Neural cell (in vitro differentiated cells): Measurements from ENCODE around the gene UBXN6. TPM values are rescaled to one million over a fixed set of nuclear protein-coding genes. Genes with fewer than 3 reads are reported as not detected.

Source experiments
- H2AFZ ChIP-seq: fragments of 200-600, 300-800 bp; sonication (generic), shearing (Covaris generic); 2 replicates; pipeline ENCODE4 v1.6.0; 2014; ENCODE audit warnings: low read depth, mild to moderate bottlenecking, antibody characterized with exemption, low read length, moderate library complexity
- H3F3A ChIP-seq: fragments of 200-600 bp; shearing (Covaris generic); 2 replicates; pipeline ENCODE4 v1.6.1; 2016; ENCODE audit warnings: mild to moderate bottlenecking, moderate library complexity, mixed read lengths, antibody characterized with exemption, low read length; ENCODE audit not compliant: insufficient read depth, poor library complexity, severe bottlenecking
- H3K27ac ChIP-seq: fragments of 200-600, 300-800 bp; sonication (generic), shearing (Covaris generic); 2 replicates; pipeline ENCODE4 v1.5.1; 2014; ENCODE audit warnings: mild to moderate bottlenecking, low read length, moderate library complexity
- H3K27me3 ChIP-seq: fragments of 300-800, 200-600 bp; sonication (generic), shearing (Covaris generic); 2 replicates; pipeline ENCODE4 v1.6.0; 2014; ENCODE audit warnings: mild to moderate bottlenecking, low read depth, low read length, moderate library complexity; ENCODE audit not compliant: insufficient read depth
- H3K36me3 ChIP-seq: fragments of 300-800, 200-600 bp; sonication (generic), shearing (Covaris generic); 2 replicates; pipeline ENCODE4 v1.5.1; 2014; ENCODE audit warnings: mild to moderate bottlenecking, antibody characterized with exemption, low read length, moderate library complexity; ENCODE audit not compliant: insufficient read depth
- H3K4me2 ChIP-seq: fragments of 300-800, 200-600 bp; sonication (generic), shearing (Covaris generic); 2 replicates; pipeline ENCODE4 v1.6.0; 2014; ENCODE audit warnings: mild to moderate bottlenecking, low read length
- H3K4me3 ChIP-seq: fragments of 300-800, 200-600 bp; sonication (generic), shearing (Covaris generic); 2 replicates; pipeline ENCODE4 v1.5.1; 2014; ENCODE audit warnings: mild to moderate bottlenecking, low read length, moderate library complexity
- H3K79me2 ChIP-seq: fragments of 200-600 bp; shearing (Covaris generic); replicated peaks from 2 replicates; pipeline ENCODE4 v1.6.0; 2014; ENCODE audit warnings: mild to moderate bottlenecking, low read length, moderate library complexity; ENCODE audit not compliant: insufficient read depth
- H3K9ac ChIP-seq: fragments of 300-800, 200-600 bp; sonication (generic), shearing (Covaris generic); 2 replicates; pipeline ENCODE4 v1.6.1; 2016; ENCODE audit warnings: mild to moderate bottlenecking, low read length, mixed read lengths
- H3K9me2 ChIP-seq: fragments of 200-600 bp; shearing (Covaris generic); 2 replicates; pipeline ENCODE4 v1.6.1; 2016; ENCODE audit warnings: mild to moderate bottlenecking, low read length, mixed read lengths; ENCODE audit not compliant: insufficient read depth
- H3K9me3 ChIP-seq: fragments of 200-600, 300-800 bp; sonication (generic), shearing (Covaris generic); 2 replicates; pipeline ENCODE4 v1.6.1; 2016; ENCODE audit warnings: mild to moderate bottlenecking, mixed run types, low read length, moderate library complexity, mixed read lengths
- H4K20me1 ChIP-seq: fragments of 200-600 bp; shearing (Covaris generic); 2 replicates; pipeline ENCODE4 v1.6.1; 2016; ENCODE audit warnings: mild to moderate bottlenecking, mixed run types; ENCODE audit not compliant: insufficient read depth
- CTCF ChIP-seq: fragments of 450-650 bp; IDR thresholded peaks from 2 replicates; pipeline ENCODE4 v1.5.1; 2014; ENCODE audit warnings: antibody characterized with exemption, mild to moderate bottlenecking, moderate library complexity; ENCODE audit not compliant: poor library complexity, severe bottlenecking
- EP300 ChIP-seq: fragments of 450-650 bp; conservative IDR thresholded peaks from 2 replicates; pipeline ENCODE4 v1.6.1; 2014; ENCODE audit warnings: antibody characterized with exemption, mild to moderate bottlenecking, moderate library complexity; ENCODE audit not compliant: poor library complexity, severe bottlenecking
- EZH2 ChIP-seq: fragments of 200-600, 300-800 bp; shearing (Covaris generic), sonication (generic); IDR thresholded peaks from 2 replicates; pipeline ENCODE4 v1.6.1; 2014; ENCODE audit warnings: antibody characterized with exemption, low read length, borderline replicate concordance, mild to moderate bottlenecking; ENCODE audit not compliant: insufficient read depth, poor library complexity, severe bottlenecking
- MXI1 ChIP-seq: fragments of 450-650 bp; conservative IDR thresholded peaks from 2 replicates; pipeline ENCODE4 v1.6.1; 2014; ENCODE audit warnings: antibody characterized with exemption, mild to moderate bottlenecking; ENCODE audit not compliant: poor library complexity, severe bottlenecking
- POLR2AphosphoS5 ChIP-seq: IDR thresholded peaks from 2 replicates; pipeline ENCODE4 v1.6.1; 2012
- RAD21 ChIP-seq: fragments of 450-650 bp; conservative IDR thresholded peaks from 2 replicates; pipeline ENCODE4 v1.6.1; 2014; ENCODE audit warnings: antibody characterized with exemption, mild to moderate bottlenecking, moderate library complexity
- REST ChIP-seq: IDR thresholded peaks from 2 replicates; pipeline ENCODE4 v1.6.1; 2012; ENCODE audit warnings: borderline replicate concordance
- SMC3 ChIP-seq: fragments of 450-650 bp; conservative IDR thresholded peaks from 2 replicates; pipeline ENCODE4 v1.6.1; 2014; ENCODE audit warnings: antibody characterized with exemption, mild to moderate bottlenecking, moderate library complexity; ENCODE audit not compliant: poor library complexity
- TAF1 ChIP-seq: IDR thresholded peaks from 2 replicates; pipeline ENCODE4 v1.6.1; 2012; ENCODE audit warnings: low read depth
- polyA plus RNA-seq: library from polyadenylated mRNA; depleted of rRNA; stranded (reverse); fragments of >200 nt; gene quantifications from 2 replicates; pipeline ENCODE4 v1.2.3, GENCODE V29; 2014

UBXN6 gene
- polyA plus RNA-seq, 1 donor from 2014 or later: 102 TPM

DNA sequence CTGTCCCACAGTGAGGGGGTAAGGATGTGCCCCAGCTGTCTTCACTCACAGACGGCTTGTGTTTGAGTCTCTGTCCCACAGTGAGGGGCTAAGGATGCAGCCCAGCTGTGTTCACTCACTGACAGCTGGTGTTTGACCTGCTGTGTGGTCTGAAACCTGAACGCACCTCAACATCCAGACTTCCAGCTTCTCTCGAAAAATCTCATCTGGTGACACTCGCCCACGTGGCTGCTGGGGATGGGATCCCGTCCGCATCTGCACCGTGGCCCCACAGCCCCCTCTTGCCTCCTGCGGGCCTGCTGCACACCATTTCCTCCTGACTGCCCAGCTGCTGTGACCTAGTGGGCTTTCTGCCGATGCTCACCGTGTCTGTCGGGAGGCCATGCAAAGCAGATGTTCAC is 27.8 kb downstream of the UBXN6 start:
- no peaks in the 10 kb centered on the region for H3K9me2 ChIP-seq
- H2AFZ ChIP-seq: no peak overlapping the region
- TF ChIP-seq CTCF (no peak), MXI1 (no peak), SMC3 (no peak), EP300 (no peak), EZH2 (no peak), POLR2AphosphoS5 (no peak), RAD21 (no peak), TAF1 (no peak), REST (no peak)
- H3K4me3 ChIP-seq: no peak overlapping the region
- no peaks in the 10 kb centered on the region for H3F3A ChIP-seq
- no peaks in the 10 kb centered on the region for H3K79me2 ChIP-seq
- H3K4me2 ChIP-seq: no peak overlapping the region
- H3K36me3 ChIP-seq: no peaks in the 10 kb centered on the region
- no peaks in the 10 kb centered on the region for H3K9me3 ChIP-seq
- H3K9ac ChIP-seq: no peak overlapping the region
- H4K20me1 ChIP-seq: no peaks in the 10 kb centered on the region
- H3K27ac ChIP-seq: no peak overlapping the region
- H3K27me3 ChIP-seq: no peaks in the 10 kb centered on the region

DNA sequence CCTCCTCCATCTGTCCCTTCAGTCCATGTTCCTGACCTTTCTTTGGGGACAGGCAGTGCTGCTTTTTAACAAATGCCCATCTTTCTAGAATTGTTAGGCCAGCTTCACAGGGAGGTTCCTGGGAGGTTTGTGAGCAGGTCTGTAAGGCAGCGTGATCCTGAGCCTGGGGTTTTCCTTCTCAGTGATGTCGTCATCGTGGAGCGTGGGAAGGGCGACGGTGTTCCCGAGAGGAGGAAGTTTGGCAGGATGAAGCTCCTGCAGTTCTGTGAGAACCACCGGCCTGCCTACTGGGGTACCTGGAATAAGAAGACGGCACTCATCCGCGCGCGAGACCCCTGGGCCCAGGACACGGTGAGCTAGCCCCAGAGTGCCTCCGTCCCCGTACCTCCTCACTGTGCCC is 28.3 kb downstream of the UBXN6 start:
- no peaks in the 10 kb centered on the region for H3K9me3 ChIP-seq
- H3K79me2 ChIP-seq: no peaks in the 10 kb centered on the region
- no peaks in the 10 kb centered on the region for H3K9me2 ChIP-seq
- H3K4me2 ChIP-seq: no peak overlapping the region
- H4K20me1 ChIP-seq: no peaks in the 10 kb centered on the region
- no peaks in the 10 kb centered on the region for H3K27me3 ChIP-seq
- no peak for TF ChIP-seq MXI1
- TF ChIP-seq EZH2: no peak
- TF ChIP-seq CTCF: no peak
- no peak for TF ChIP-seq RAD21
- no peak for TF ChIP-seq TAF1
- TF ChIP-seq REST: no peak
- TF ChIP-seq POLR2AphosphoS5: no peak
- no peak for TF ChIP-seq SMC3
- no peak for TF ChIP-seq EP300
- H2AFZ ChIP-seq: no peak overlapping the region
- H3K36me3 ChIP-seq: no peaks in the 10 kb centered on the region
- H3K9ac ChIP-seq: no peak overlapping the region
- no peak overlapping the region for H3K27ac ChIP-seq
- H3K4me3 ChIP-seq: no peak overlapping the region
- H3F3A ChIP-seq: no peaks in the 10 kb centered on the region
